Frontal cortex (tissue), 4 donors: ENCODE measurements around the gene SLC25A24. TPM values are rescaled to one million over a fixed set of nuclear protein-coding genes. Genes with fewer than 3 reads are reported as not detected.
"Not testable (repeated sequence)": the region's sequence is repeated elsewhere in the genome, so short reads cannot be mapped to it uniquely, and the experiment has no call there.

ENCODE experiments used
- DNase-seq, 2 donors: peaks; one replicate each; pipeline ENCODE4 v3.0.0; 2012; ENCODE audit warnings: low spot score in 2 of 2
- FAIRE-seq: peaks from 2 replicates; lab custom pipeline; 2012; peaks lifted over from hg19 to GRCh38; lab: Jason Lieb, UNC
- total RNA-seq: library from RNA; depleted of rRNA; stranded (reverse); fragments of >200 nt; gene quantifications from one replicate; pipeline ENCODE4 v1.2.3, GENCODE V29; 2014
- donor health status: control.
- donor health status: control.
- donor health status: control.

SLC25A24 gene
- 37.5 TPM for total RNA-seq

DNA sequence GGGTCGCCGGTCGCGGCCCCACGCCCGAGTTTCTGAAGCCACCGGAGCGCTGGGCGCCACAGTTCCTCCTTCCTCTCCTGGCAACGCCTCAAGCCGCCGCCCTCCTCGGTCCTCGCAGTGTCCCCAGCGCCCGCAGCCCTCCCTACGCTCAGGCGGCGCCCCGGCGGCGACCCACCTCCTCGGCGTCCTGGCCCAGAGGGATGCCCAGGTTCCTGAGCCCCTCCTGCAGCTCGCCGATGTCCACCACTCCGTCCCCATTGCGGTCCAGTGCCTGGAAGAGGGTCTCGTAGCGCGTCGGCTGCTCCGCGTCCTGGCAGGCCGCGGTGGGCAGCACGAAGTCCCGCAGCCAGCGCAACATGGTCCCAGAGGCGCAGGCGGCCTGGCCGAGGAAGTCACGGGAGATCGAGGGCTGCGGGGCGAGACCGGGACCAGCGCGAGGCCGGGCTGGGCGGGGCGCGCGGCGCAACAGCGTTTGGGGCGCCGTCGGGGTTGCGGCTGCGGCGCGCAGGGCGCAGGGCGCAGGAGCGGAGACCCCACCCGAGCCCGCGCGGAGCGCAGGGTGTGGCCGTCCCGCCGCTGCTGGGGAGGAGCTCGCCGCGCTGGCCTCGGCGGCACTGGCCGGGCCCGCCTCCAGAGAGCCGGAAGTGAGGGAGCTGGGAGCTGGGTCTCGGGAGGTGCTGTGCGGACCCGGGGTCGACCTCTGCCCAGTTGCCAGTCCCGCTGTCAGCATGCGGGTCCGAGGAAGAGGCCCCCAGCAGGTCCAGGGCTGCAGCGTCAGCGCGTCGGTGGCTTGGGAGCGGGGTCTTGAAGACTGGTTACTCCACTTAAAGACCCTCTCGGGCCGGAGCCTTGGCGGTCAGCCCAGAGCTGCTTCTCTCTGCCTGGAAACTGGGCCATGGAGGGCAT lies at the start of gene SLC25A24:
TSS of gene SLC25A24 (minus strand) at position 563 of the 906 bp plus-strand sequence. CDS start at position 358, 205 bp downstream.
- no peak for FAIRE-seq
- peak; percentile 77 to 79 for DNase-seq

DNA sequence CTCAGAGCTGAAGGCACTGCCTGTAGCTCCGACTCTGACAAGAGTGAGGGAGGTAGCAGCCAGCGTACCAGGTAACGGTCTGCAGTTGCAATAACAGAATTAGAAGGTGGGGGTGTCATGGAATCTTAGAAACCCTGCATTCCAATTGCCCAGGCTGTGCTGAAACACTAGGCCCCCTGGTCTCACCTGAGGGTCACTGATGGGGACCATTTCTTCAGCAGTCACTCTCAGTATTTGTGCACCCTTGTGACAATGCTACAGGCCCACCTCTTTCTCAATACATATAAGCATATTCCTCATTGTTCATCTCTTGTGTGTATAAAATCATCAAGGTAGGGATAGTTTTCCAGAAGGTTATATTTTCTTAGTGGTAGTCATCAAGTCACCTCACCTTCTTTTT lies 43.8 kb upstream of the SLC25A24 start, which contains the start of gene NBPF4:
TSS of gene NBPF4 (minus strand) at position 101 of the 400 bp plus-strand sequence. CDS start 315 bp downstream, outside the sequence.
- not testable (repeated sequence) for FAIRE-seq, DNase-seq

DNA sequence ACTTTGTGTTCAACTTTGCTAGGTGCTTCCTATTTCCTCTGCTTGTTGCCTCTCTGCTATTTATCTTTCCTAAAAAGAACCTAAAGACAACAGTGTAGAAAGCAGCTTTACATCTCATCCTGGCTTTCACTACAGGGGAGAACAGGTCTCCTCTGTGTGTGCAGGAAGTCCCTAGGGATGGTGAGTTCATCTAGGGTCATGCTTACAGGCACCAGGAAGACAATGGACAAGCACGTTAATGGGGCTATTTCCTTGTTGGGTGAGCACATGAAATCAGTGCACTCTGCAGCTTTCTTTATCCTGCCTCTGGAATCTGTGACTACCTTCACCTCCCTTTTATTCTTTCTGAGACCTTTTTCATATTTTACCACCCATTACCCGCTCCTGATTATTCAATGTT lies 39.3 kb upstream of the SLC25A24 start:
- FAIRE-seq, DNase-seq: not testable (repeated sequence)

DNA sequence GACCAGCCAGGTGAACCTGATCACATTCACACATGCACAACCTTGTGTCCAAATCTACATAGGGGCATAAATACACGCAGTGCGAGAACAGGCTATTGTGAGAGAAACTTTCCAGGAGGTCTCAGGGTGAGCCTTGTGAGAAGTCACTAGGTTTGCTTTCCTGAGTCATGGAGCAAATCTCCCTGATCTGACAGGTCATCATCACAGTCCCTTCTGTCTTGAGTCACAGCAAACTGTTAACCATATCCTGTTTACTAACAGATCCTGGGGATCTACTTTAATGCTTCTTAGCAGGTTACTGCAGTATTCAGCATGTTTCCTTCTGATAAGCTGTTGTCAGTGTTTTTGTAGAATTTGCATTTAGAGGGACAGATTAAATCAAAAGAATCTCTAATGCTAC lies 35.2 kb upstream of the SLC25A24 start:
- not testable (repeated sequence) for DNase-seq, FAIRE-seq

DNA sequence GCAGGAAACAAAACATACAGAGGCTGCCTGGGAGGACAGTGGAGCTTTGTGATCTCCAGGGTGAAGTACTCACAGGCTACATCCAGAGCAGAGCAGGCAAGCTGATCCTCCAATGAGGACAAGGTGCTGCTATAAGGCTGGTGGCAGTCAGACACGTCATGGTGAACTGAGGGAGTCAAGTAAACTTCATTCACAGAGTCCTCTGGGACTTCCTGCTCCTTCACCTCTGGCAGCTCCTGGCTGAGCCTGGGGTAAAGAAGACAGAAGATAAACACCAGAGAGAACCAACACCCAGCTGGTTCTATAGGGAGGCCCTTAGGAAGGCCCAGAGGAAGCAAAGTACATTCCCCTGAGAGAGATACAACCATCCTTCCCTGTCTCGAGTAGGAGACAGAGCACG lies 32.0 kb upstream of the SLC25A24 start:
- not testable (repeated sequence) for DNase-seq, FAIRE-seq

DNA sequence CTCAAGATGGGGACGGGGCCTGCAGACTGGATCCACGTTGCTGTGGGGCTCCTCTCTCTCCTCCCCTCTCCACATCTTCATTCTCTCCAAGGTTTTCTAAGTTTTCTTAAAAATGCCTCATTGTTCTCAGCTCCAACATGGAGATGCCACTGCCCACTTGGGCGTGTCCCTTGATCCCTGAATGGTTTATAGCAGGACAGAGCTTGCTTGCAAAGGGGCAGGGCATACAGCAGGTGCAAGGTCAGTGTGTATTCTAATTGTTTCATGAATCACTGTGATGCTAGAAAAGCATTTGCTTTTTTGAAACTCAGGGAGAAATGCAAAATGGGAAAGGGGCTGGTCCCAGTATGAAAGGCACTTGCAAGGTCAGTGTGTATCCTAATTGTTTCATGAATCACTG lies 29.8 kb upstream of the SLC25A24 start:
- not testable (repeated sequence) for DNase-seq, FAIRE-seq

DNA sequence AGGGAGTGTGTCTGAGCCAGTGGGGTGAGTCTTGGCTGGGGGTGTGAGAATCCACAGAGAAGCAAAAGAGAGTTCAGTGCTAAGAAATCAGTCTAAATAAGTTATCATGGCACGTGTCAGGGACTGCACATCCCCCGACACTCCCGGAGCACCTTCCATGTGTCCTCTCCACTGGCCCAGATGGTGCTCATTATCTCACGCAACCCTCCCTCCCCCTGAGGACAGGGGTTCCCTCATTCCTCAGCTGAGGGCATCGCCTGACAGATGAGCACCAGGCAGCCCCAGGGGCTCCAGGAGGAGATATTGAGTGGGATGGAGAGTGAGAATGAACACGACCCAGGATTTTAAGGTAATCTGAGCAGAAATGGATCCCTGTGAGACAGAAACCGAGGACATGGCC lies 27.6 kb upstream of the SLC25A24 start:
- not testable (repeated sequence) for FAIRE-seq, DNase-seq

DNA sequence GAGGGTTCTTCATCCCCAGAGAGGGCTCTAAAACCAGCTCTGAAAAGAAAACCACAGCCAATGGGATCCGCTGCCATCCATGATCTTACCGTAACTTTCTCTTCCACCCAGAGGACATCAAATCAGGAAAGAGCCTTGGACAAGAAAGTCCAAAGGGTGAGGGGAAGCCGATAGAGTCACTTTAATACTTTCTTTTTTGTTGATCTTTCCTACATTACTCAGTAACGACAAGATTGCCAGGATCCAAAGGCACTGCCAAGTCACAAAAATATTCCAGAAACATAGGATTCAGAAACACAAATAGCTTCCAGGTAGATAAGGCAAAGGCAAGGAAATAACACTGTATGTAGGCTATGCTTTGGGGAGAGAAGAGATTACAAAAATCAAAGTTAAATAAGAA lies 26.7 kb upstream of the SLC25A24 start:
- FAIRE-seq, DNase-seq: not testable (repeated sequence)

DNA sequence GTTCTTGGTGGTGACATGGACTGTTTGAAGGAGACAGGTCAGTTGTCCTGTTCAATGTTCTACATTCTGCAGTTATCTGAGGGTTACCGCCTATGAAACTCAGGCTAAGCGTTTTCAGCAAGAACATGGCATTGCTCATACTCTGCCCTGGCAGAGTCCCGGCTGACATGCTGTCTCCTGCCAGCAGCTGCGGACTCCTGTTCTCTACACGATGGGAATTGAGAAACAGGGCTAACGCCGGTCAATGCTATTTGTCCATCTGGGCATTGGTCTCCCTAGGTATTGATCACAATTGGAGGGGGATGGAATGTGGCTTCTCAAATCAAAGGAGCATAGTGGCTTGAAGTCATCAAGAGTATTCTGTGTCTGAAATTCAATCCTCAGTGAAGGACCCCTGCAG lies 23.1 kb upstream of the SLC25A24 start:
- not testable (repeated sequence) for FAIRE-seq, DNase-seq

DNA sequence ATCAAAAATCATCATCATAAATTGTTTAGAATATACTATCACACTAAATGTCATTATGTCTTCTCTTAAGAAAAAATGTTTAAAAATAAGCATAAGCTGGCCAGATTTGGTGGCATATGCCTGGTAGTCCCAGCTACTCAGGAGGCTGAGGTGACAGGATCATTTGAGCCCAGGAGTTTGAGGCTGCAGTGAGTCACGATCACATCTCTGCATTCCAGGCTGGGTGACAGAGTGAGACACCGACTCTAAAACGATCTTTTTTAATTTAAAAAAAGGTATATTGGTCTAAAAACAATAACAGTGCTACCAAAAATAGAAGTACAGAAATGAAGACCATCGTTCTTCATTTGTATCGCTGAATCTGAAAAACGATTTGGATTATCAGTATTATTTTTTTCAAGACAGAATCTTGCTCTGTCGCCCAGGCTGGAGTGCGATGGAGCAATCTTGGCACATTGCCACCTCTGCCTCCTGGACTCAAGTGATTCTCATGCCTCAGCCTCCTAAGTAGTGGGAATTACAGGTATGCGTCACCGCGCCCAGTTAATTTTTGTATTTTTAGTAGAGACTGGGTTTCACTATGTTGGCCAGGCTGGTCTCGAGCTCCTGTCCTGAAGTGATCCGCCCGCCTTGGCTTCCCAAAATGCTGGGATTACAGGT lies 17.5 kb upstream of the SLC25A24 start:
- not testable (repeated sequence) for FAIRE-seq

DNA sequence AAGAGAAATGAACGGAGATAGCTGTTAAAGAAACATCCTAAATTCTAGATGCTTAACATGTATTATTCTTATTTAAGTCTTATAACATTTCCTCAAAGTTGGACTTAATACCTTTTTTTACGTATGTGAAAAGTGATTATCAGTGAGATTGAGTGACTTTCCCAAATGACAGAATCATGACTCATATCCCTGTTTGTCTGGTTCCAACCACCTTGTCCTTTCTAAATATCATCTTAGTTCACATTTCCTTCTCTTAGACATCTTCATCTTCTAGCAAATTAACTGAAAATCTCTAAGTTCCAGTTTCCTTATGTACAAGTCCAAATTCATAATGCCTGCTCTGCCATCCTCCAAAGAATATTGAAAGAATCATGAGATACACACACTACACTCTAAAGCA lies 16.9 kb upstream of the SLC25A24 start:
- DNase-seq, FAIRE-seq: not testable (repeated sequence)

More for the DNA sequence above, 17.5 kb upstream of the SLC25A24 start:
- not testable (repeated sequence) for DNase-seq

DNA sequence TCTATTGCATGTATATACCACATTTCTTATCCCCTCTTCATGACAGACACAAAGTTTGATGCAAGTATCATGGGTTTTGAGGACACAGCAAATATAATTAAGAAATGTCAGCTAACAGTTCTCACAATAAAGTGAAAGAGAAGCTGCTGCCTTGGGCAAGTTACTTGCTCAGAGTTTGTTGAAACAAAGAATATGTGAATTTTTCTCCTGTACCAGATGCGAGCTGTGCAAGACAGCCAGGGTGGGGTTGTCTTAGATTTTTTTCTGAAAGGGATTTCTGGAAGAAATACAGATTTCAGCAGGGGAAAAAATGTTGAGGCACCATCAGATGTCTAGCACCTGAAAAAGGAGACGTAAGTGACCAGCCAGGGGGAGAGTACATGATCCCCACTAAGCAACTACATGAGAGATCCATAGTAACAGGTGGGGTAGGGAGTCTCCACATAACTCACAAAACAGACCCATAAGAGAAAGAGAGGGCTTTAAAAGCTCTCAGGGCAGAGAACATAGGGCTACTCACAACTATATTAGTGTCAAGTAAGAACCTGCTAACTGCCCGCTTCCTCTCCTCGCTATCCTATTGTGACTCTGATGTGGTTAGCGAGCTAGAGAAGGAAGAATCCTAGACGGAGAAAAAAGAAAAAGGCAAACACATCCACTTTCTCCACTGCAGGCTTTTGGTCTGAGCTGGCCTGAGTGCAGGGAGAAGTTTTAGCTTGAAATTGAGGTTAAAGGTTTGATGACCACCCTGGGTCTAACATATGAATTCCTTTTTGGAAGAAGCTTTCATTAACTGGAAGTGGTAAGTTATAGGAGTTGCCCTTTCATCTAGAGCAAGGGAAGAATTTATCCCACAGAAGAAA lies 16.1 kb upstream of the SLC25A24 start:
- not testable (repeated sequence) for DNase-seq, FAIRE-seq

DNA sequence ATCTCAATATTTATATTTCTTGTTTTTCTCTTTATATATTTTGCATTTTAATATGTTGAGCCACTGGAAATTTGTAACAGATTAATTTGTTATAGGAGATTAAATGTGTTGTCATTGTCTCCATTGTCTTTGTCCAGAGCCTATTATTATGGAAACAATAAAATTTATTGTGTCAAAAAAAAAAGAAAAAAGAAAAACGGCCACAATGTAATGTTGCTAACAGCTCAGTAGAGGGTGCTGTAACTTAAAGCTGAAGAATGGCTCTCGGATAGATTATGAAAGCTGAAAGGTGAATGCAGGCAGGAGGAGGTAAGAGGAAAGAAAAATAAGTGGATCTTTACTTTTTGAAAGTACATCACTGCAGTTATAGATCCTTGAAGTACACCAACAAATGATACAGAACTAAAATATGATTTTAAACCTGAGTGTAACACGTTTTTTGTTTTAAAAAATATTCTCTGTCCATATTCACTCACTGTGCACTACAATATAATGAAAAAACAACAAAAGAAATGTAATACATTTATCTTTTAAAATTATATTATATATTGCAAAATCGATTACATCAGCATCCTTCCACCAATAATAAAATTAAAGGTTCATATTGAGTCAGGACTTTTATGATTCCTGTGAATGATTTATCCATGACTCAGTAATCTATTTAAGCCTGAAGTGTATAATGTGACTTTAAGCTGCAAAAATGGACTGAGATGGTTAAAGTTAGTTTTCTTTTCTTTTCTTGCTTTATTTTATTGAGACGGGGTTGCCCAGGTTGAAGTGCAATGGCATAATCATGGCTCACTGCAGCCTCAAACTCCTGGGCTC lies 14.7 kb upstream of the SLC25A24 start:
- peak; percentile 99 for FAIRE-seq
- DNase-seq = not testable (repeated sequence)

DNA sequence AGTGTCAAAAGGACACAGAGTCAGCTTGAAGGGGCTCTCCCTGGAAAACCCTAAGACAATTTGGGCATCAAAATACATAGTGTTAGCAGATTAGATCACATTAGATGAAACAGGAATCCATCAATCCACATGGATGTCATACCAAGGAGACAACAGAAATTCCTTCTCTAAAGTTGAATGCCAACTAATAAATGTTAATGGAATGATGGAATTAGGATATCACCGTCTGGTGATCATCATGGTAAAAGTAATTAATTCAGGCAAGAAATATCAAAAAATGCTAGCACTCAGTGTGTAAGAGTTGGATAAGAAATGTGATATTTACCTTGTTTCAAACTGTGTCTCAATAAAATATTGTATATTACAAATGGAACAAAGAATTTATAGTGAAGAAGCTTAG lies 10.9 kb upstream of the SLC25A24 start:
- FAIRE-seq = no peak

DNA sequence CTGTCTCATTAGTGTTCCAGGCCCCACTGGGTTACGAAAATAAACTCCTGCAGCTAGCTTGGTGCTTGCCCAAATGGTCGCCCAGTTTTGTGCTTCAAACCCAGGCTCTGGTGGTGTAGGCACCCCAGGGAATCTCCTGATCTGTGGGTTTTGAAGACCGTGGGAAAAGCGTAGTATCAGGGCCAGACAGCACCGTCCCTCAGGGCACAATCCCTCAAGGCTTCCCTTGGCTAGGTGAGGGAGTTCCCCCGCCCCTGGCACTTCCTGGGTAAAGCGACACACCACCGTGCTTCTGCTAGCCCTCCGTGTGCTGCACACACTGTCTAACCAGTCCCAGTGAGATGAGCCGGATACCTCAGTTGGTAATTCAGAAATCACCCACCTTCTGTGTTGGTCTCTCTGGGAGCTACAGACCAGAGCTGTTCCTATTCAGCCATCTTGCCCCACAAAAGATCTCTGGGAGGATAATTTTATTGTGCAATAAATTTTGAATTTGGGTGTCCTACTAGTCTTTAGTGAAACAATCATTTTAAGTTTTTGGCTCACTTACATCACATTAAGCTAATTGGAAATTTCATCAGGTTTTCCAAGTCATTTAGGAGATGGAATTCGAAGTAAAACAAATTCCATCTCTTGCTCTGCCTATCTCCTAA lies 9.4 kb upstream of the SLC25A24 start:
- DNase-seq (no peak), FAIRE-seq (no peak)

More for the DNA sequence above, 10.9 kb upstream of the SLC25A24 start:
- no peak for DNase-seq

DNA sequence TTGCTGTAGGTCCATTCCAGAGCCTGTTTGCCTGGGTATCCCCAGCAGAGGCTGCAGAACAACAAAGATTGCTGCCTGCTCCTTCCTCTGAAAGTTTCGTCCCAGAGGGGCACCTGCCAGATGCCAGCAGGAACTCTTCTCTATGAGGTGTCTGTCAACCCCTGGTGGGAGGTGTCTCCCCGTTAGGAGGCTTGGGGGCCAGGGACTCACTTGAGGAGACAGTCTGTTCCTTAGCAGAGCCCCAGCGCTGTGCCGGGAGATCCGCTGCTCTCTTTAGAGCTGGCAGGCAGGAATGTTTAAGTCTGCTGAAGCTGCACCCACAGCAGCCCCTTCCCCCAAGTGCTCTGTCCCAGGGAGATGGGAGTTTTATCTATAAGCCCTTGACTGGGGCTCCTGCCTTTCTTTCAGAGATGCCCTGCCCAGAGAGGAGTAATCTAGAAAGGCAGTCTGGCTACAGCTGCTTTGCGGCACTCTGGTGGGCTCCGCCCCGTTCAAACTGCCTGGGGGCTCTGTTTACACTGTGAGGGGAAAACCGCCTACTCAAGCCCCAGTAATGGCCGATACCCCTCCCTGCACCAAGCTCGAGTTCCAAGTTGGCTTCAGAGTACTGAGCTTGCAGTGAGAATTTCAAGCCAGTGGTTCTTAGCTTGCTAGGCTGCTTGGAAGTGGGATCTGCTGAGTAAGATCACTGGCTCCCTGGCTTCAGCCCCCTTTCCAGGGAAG lies 8.7 kb upstream of the SLC25A24 start:
- no peak for FAIRE-seq
- no peak for DNase-seq

DNA sequence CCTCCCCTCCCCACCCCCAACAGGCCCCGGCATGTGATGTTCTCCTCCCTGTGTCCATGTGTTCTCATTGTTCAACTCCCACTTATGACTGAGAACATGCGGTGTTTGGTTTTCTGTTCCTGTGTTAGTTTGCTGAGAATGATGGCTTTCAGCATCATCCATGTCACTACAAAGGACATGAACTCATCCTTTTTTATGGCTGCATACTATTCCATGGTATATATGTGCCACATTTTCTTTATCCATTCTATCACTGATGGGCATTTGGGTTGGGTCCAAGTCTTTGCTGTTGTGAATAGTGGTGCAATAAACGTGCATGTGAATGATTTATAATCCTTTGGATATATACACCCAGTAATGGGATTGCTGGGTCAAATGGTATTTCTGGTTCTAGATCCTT lies 3.4 kb upstream of the SLC25A24 start:
- FAIRE-seq, DNase-seq: not testable (repeated sequence)

DNA sequence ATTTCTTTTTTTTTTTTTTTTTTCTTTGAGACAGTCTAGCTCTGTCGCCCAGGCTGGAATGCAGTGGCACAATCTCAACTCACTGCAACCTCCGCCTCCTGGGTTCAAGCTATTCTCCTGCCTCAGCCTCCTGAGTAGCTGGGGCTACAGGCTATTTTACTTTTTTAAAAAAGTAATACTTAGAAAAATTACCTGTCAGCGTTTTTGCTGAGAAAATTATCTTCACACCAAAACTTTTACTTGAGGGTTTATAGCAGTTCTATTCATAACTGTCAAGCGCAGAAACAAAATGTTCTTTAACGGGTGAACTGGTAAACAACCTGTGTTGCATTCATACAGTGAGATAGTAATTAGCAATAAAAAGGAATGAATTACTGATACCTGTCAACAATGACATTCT lies 1.5 kb upstream of the SLC25A24 start:
- FAIRE-seq (no peak), DNase-seq (no peak)
